ENCODE data around the gene TNFAIP8.

The TNFAIP8 gene

DNA sequence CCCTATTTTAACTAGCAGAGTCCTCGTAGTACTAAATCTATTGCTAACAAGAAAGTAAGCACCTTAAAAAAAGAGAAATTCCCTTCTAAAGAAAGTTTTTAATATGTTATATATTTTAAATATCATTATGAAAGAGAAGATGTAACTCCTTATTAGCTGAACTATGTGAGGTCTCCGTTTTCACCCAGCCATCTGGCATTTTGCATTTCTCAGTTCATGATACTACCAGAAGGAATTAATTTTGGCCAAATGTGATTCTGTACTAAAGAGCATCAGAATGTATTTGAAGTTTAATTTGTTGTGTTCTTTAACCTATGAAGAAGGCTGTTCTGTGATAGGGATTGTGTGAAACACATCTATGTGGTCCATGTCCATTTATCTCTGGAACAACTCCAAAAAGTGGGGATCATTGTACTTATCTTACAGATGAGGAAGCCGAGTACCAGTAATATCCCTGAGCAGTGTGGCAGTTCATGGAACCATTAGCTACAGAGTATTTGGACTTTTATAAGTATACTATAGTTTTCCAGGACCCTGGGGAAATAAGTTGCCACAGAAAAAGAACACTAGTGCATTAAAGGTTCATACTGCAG is 29.8 kb downstream of the TNFAIP8 start:
- in situ Hi-C loops (cut with MboI; ENCODE audit: low pct_unique_long_range_greater_than_20kb, low sequenced_read_pairs), result no loop called here
- no peak for DNase-seq

DNA sequence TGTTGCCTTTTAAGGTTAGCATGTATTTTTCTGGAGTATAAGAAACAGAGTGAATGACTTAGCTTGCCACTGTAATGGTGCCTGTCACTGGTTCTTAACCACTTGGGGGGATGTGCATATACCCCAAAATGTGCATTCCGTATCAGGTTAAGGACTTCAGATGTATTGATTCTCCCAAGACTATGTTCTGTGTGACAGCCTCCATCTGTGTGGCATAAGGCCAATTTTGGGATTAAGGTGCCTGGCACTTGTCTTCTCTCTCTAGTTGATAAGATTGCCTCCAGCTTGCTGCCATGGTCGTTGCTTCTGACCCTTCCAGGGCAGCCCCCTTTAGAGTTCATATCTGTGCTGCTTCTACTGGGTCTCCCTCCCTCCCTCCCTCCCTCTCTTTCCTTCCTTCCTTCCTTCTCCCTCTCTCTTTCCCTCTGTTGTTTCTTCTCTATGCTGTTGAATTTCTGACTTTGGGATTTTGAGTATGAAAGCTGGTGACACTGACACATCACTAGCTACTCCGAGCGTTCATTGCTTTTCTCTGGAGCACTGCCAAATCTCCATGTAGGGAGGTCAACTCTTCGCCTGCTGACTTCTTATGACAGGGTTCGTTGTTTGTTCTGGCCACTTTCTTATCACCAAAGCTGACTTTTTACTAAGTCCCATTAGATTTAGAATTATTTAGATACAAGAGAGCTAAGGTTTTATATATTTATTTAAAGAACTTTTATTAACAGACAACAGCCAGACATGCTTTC is 31.0 kb downstream of the TNFAIP8 start:
- in situ Hi-C loops (cut with MboI; ENCODE audit: low pct_unique_long_range_greater_than_20kb, low sequenced_read_pairs), result no loop called here
- DNase-seq, result no peak

GRCh38 chr5:119387945-119388618 is 32.3 kb downstream of the TNFAIP8 start:
- DNase-seq, result no peak
- in situ Hi-C loops (cut with MboI; ENCODE audit: low pct_unique_long_range_greater_than_20kb, low sequenced_read_pairs), result no loop called here

GRCh38 chr5:119388619-119389190 is 32.9 kb downstream of the TNFAIP8 start:
- DNase-seq, result no peak
- in situ Hi-C loops (cut with MboI; ENCODE audit: low pct_unique_long_range_greater_than_20kb, low sequenced_read_pairs), result no loop called here

GRCh38 chr5:119389288-119390030 is 33.6 kb downstream of the TNFAIP8 start:
- DNase-seq, result no peak

DNA sequence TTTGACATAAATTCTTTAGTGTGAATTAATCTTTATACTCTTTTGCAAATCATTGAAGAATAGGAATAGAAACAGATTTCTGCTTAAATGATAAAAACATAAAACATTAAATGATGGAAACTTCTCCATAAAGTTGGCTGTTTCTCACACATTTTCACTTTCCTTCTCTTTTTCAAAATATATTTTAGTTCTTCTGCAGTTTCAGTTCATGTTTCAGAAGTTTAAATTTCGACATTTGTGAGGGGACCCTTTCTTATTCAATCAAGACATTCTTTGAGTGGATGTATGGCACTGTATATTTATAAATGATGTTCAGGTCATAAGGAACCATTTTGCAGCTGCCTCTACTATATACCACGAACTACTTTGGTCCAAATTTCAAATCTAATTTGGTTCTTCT is 34.6 kb downstream of the TNFAIP8 start:
- in situ Hi-C loops (cut with MboI; ENCODE audit: low pct_unique_long_range_greater_than_20kb, low sequenced_read_pairs), result no loop called here
- no peak for DNase-seq

More at GRCh38 chr5:119389288-119390030, 33.6 kb downstream of the TNFAIP8 start:
- in situ Hi-C loops (cut with MboI; ENCODE audit: low pct_unique_long_range_greater_than_20kb, low sequenced_read_pairs), result no loop called here

GRCh38 chr5:119393201-119393691 is 37.4 kb downstream of the TNFAIP8 start:
- no peak for DNase-seq
- in situ Hi-C loops (cut with MboI; ENCODE audit: low pct_unique_long_range_greater_than_20kb, low sequenced_read_pairs), result no loop called here

- in situ Hi-C loops (cut with MboI; ENCODE audit: low pct_unique_long_range_greater_than_20kb, low sequenced_read_pairs), result no loop called here
- no peak for DNase-seq
These were observed 37.9 kb downstream of the TNFAIP8 start for GRCh38 chr5:119393746-119394145.

GRCh38 chr5:119395080-119395836 is 39.4 kb downstream of the TNFAIP8 start:
- in situ Hi-C loops (cut with MboI; ENCODE audit: low pct_unique_long_range_greater_than_20kb, low sequenced_read_pairs), result no loop called here
- DNase-seq, result no peak

DNA sequence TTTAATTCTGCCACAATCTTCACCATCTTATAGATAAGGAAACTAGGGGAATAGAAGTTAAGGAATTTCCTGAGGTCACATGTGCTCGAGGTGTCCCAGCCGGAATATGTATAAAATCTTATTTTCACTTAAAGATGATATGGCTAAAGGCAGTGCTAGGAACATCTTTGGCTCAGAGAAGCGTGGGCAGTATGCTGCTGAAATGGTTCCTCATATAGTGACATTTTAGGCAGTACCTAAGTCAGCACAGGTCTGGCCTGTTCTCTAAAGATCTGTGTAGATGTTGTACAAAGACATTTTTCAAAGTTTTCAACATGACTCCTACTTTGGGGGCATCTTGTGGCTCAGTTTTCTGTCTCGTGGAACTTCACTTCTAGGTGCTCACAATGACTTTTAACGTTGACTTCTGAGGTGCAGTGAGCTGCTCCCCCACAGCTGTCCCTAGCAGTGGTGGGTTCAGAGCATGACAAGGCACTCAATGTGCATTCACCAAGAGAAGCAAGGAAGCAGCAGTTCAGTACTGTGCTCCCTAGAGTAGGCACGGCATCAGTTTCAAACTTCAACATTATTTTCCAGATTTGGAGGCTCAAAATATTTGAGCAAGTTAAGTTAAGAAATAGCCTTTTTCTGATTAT is 40.3 kb downstream of the TNFAIP8 start:
- no peak for DNase-seq
- in situ Hi-C loops (cut with MboI; ENCODE audit: low pct_unique_long_range_greater_than_20kb, low sequenced_read_pairs), result no loop called here

GRCh38 chr5:119397518-119398380 is 41.9 kb downstream of the TNFAIP8 start:
- in situ Hi-C loops (cut with MboI; ENCODE audit: low pct_unique_long_range_greater_than_20kb, low sequenced_read_pairs), result no loop called here
- peak; percentile 12 for DNase-seq

- in situ Hi-C loops (cut with MboI; ENCODE audit: low pct_unique_long_range_greater_than_20kb, low sequenced_read_pairs), result no loop called here
- no peak for DNase-seq
These were observed 43.1 kb downstream of the TNFAIP8 start for GRCh38 chr5:119398727-119399466.

GRCh38 chr5:119400245-119400644 is 44.4 kb downstream of the TNFAIP8 start:
- no peak for DNase-seq
- in situ Hi-C loops (cut with MboI; ENCODE audit: low pct_unique_long_range_greater_than_20kb, low sequenced_read_pairs), result loop anchor here (25.0 kb wide), 1 partner anchor 388 kb away; no protein-coding TSS in a partner anchor

DNA sequence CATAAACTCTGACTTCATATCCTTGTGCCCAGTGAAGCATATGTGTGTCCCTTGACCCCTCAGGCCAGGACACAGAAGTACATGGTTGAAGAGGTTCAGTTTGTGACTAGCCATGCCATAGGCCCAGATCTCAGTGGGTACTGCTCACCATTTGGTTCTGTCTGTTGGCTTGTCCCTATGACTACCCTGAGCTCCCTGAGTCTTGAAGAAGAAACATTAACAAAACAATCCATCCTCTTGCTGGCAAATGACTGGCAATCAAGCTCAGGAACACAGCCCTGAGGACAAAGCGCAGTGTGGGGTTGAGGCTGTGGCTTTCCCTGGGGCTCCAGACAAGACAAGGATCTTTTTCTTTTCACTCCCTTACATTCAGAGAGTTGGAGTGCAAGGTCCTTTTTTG is 46.3 kb downstream of the TNFAIP8 start:
- DNase-seq, result no peak
- in situ Hi-C loops (cut with MboI; ENCODE audit: low pct_unique_long_range_greater_than_20kb, low sequenced_read_pairs), result loop anchor here (25.0 kb wide), 1 partner anchor 390 kb away; no protein-coding TSS in a partner anchor

- no peak for DNase-seq
- in situ Hi-C loops (cut with MboI; ENCODE audit: low pct_unique_long_range_greater_than_20kb, low sequenced_read_pairs), result loop anchor here (25.0 kb wide), 1 partner anchor 390 kb away; no protein-coding TSS in a partner anchor
These were observed 46.7 kb downstream of the TNFAIP8 start for GRCh38 chr5:119402555-119402954.

DNA sequence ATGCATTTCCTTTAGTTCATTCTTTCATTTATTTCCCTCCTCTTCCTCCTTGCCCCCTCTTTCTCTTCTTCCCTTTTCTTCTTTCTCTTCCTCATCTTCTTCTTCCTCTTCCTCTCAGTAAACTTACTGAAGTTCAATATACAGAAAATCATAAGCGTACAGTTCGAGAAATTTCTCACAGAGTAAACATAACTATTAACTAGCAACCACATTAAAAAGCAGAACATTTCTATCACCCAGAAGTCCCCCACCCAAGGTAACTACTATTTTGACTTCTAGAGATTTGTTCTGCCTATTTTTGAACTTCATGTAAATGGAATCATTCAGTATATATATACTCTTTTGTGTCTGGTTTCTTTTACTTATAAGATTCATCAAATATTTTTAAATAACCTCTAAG is 48.2 kb downstream of the TNFAIP8 start:
- in situ Hi-C loops (cut with MboI; ENCODE audit: low pct_unique_long_range_greater_than_20kb, low sequenced_read_pairs), result loop anchor here (25.0 kb wide), 1 partner anchor 392 kb away; no protein-coding TSS in a partner anchor
- DNase-seq, result no peak
